ENCODE results near the gene AHDC1. TPM values are rescaled to one million over a fixed set of nuclear protein-coding genes. Genes with fewer than 3 reads are reported as not detected.

The AHDC1 gene
- total RNA-seq, 1 experiment from 2014 or later, result 49.0 TPM

DNA sequence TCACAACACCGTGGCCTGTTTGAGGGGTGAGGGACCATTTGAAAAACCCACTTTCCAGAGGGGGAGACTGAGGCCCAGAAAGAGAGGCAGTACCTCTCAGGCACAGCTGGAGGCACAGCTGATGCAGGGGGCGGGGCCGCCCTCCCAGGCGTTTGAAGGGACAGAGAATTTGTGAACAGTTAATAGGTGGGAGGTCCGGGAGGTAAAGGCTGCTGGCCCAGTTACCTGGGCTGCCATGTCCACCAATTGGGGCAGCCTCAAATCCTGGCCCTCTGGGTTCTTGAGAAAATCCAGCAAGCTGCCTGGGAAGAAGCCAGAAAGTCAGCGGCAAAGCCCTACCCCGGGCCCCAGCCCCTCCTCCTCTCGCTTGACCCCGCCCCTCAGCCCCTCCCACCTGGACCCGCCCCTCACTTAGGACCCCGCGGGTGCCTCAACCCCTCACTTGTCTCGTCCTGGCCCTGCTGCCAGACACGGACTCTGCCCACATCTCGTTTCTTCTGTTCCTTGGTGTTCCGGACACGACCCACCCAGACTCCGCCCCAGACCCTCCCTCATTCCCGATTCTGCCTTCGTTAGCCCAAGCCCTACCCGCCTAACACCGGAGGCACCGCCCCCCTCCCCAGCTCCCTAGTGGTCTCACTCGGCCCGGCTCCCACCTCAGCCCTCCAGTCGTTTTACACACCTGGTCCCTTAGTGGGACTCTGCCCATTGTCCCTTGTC is 10.8 kb upstream of the AHDC1 start:
- peak overlapping the region; percentile 90 for H3K4me3 Mint-ChIP-seq
- ChIA-PET CTCF (interaction anchor here (0.5 to 16.7 kb wide), 31 partner anchors 7 to 319 kb away, joined by 3 to 367 read pairs (median 4); partner anchors contain the start of genes AHDC1, IFI6 and MAP3K6), POLR2A (interaction anchor here (0.5 to 1.6 kb wide), 5 partner anchors 14 to 1526 kb away, joined by 3 to 4 read pairs (median 3); no protein-coding TSS in a partner anchor)
- peak overlapping the region; percentile 47; the same call in 1 of the 2 replicates for H3K27ac Mint-ChIP-seq
- DNase-seq (ENCODE audit: low spot score), result peak; percentile 62
- TF ChIP-seq, protein P1, sequence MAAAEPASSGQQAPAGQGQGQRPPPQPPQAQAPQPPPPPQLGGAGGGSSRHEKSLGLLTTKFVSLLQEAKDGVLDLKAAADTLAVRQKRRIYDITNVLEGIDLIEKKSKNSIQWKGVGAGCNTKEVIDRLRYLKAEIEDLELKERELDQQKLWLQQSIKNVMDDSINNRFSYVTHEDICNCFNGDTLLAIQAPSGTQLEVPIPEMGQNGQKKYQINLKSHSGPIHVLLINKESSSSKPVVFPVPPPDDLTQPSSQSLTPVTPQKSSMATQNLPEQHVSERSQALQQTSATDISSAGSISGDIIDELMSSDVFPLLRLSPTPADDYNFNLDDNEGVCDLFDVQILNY (CRISPR knock-in tag; IDR thresholded peaks at IDR 0.05), result no peak
- TF ChIP-seq, protein P2, sequence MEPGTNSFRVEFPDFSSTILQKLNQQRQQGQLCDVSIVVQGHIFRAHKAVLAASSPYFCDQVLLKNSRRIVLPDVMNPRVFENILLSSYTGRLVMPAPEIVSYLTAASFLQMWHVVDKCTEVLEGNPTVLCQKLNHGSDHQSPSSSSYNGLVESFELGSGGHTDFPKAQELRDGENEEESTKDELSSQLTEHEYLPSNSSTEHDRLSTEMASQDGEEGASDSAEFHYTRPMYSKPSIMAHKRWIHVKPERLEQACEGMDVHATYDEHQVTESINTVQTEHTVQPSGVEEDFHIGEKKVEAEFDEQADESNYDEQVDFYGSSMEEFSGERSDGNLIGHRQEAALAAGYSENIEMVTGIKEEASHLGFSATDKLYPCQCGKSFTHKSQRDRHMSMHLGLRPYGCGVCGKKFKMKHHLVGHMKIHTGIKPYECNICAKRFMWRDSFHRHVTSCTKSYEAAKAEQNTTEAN (CRISPR knock-in tag; IDR thresholded peaks at IDR 0.05), result no peak
- no peak for TF ChIP-seq ZNF423 (CRISPR knock-in tag; IDR thresholded peaks at IDR 0.05)
- TF ChIP-seq NR1H2 (CRISPR knock-in tag; IDR thresholded peaks at IDR 0.05), result no peak
- TF ChIP-seq ERG (CRISPR knock-in tag; IDR thresholded peaks at IDR 0.05), result no peak
- no peak for TF ChIP-seq ZNF396 (CRISPR knock-in tag; IDR thresholded peaks at IDR 0.05; ENCODE audit: borderline replicate concordance)
- no peak for TF ChIP-seq HMGA2 (CRISPR knock-in tag; IDR thresholded peaks at IDR 0.05)
- TF ChIP-seq TEAD4 (CRISPR knock-in tag; IDR thresholded peaks at IDR 0.05), result no peak
- peak; percentile 77; the same call in 1 of the 2 replicates for TF ChIP-seq GTF2I (CRISPR knock-in tag; conservative IDR thresholded peaks at IDR 0.05)
- TF ChIP-seq ZNF232 (CRISPR knock-in tag; IDR thresholded peaks at IDR 0.05), result no peak
- TF ChIP-seq SP1 (CRISPR knock-in tag; conservative IDR thresholded peaks at IDR 0.05), result peak; percentile 53; the same call in 1 of the 2 replicates
- no peak for TF ChIP-seq ELF4 (CRISPR knock-in tag; IDR thresholded peaks at IDR 0.05; ENCODE audit: low read depth)
- TF ChIP-seq SMAD4 (CRISPR knock-in tag; IDR thresholded peaks at IDR 0.05), result no peak
- no peak for TF ChIP-seq ATF1 (CRISPR knock-in tag; IDR thresholded peaks at IDR 0.05)
- TF ChIP-seq TEAD1 (CRISPR knock-in tag; IDR thresholded peaks at IDR 0.05), result no peak
- no peak for TF ChIP-seq IRF2 (CRISPR knock-in tag; IDR thresholded peaks at IDR 0.05; ENCODE audit: borderline replicate concordance, low read depth)
- no peak for TF ChIP-seq RORB (CRISPR knock-in tag; IDR thresholded peaks at IDR 0.05)
- peaks cover 15% of the 10 kb centered on the region for H3K4me1 Mint-ChIP-seq
- ATAC-seq, result peak; percentile 73
- H3K9me3 Mint-ChIP-seq, result no peaks in the 10 kb centered on the region
- peaks cover 15% of the 10 kb centered on the region for H3K27me3 Mint-ChIP-seq (ENCODE audit: low read depth)
- H3K36me3 Mint-ChIP-seq, result no peaks in the 10 kb centered on the region

DNA sequence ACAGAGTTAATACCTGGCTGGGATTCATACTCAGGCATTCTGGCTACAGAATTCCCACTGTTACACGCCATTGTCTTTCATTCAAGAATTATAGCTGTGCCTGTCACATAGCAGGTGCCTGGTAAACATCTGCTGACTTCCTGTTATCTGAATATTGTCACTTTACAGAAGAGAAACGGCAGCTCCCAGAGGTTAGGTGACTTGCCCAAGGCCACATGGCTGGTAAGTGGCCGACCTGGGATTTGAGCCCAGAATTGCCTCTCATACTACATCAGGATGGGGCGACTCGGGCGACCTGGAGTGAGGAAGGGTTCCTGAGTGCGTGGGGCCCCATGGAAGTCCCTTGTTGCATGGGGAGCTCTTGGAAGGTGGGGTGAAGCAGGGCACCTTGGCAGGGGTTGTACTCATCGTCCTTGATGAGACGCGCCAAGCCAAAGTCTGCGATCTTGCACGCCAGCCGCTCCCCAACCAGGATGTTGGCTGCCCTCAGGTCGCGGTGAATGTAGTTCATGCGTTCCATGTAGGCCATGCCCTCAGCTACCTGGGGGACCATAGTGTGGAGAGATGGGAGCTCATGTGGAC is 10.2 kb upstream of the AHDC1 start:
- Mint-ChIP-seq H3K27ac (no peak overlapping the region), H3K4me3 (peak overlapping the region; percentile 90), H3K9me3 (no peaks in the 10 kb centered on the region), H3K27me3 (ENCODE audit: low read depth) (peaks cover 15% of the 10 kb centered on the region), H3K36me3 (no peaks in the 10 kb centered on the region), H3K4me1 (peaks cover 15% of the 10 kb centered on the region)
- ChIA-PET CTCF (interaction anchor here (0.5 to 16.7 kb wide), 19 partner anchors 9 to 281 kb away, joined by 3 to 367 read pairs (median 6); partner anchors contain the start of genes AHDC1 and IFI6), POLR2A (interaction anchor here (1.0 to 1.6 kb wide), 3 partner anchors 15 to 49 kb away, joined by 3 to 4 read pairs (median 4); no protein-coding TSS in a partner anchor)
- DNase-seq (ENCODE audit: low spot score) (no peak), ATAC-seq (no peak)
- TF ChIP-seq PRRX2 (CRISPR knock-in tag; IDR thresholded peaks at IDR 0.05) (no peak), RELA (CRISPR knock-in tag; IDR thresholded peaks at IDR 0.05; ENCODE audit: borderline replicate concordance) (no peak), HMGA2 (CRISPR knock-in tag; IDR thresholded peaks at IDR 0.05) (no peak), TP53 (CRISPR knock-in tag; IDR thresholded peaks at IDR 0.05) (no peak), ETV6 (CRISPR knock-in tag; IDR thresholded peaks at IDR 0.05) (0 out of 2 replicates have a peak, but pooled peaks have one; percentile 9), OVOL2 (CRISPR knock-in tag; IDR thresholded peaks at IDR 0.05; ENCODE audit: borderline replicate concordance) (no peak)

Data from WTC11 (cell line).